Uterus (tissue), 2 donors: ENCODE results near the gene TDG.

Source experiments
- CTCF ChIP-seq, 4 experiments: fragments of 200-600 bp in 2 of 4; fragments of 450-650 bp in 2 of 4; sonication (generic) in 2 of 4; IDR thresholded peaks; one replicate each; pipeline ENCODE4 v1.5.1; 2016 to 2019; ENCODE audit warnings: antibody characterized with exemption in 4 of 4, mild to moderate bottlenecking in 2 of 4, moderate library complexity in 1 of 4
- POLR2A ChIP-seq, 2 donors: fragments of 450-650 bp; IDR thresholded peaks; one replicate each; pipeline ENCODE4 v1.6.1; 2016; ENCODE audit warnings: antibody characterized with exemption in 2 of 2, mild to moderate bottlenecking in 1 of 2, moderate library complexity in 1 of 2

DNA sequence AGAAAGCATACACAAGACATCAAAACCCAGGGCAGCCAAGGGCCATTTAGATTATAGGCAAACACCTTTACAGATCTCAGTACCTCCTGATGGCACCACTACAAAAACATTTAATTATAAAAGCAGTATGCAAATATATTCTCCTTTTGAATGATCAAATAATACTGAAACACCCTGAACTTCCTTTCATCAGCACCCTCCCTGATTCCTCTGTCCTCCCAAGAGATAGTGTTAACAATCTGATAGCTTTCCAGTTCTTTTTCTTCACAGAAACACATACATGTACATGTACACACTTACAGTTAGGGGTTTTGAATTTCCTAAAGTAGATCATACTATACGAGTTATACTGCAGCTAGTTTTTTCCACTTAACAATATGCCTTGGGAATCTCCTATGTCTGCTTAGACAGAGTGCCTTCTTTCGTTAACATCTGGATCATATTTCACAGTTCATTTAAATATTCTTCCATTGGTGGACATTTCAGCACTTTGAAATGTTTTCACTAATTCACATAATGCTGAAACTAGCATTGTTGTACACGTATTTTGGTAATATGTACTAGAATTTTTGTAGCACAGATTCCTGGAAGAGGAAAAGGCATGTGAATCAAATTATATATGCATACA lies 35.2 kb downstream of the TDG start:
- TF ChIP-seq CTCF (IDR thresholded peaks at IDR 0.05) (no peak), POLR2A (IDR thresholded peaks at IDR 0.05) (no peak)
